Measurements from ENCODE around the gene PTGS1. TPM values are rescaled to one million over a fixed set of nuclear protein-coding genes. Genes with fewer than 3 reads are reported as not detected.

PTGS1 gene
- total and polyA plus RNA-seq, 4 donors = 0.84 to 5.3 (median 1.1) TPM

DNA sequence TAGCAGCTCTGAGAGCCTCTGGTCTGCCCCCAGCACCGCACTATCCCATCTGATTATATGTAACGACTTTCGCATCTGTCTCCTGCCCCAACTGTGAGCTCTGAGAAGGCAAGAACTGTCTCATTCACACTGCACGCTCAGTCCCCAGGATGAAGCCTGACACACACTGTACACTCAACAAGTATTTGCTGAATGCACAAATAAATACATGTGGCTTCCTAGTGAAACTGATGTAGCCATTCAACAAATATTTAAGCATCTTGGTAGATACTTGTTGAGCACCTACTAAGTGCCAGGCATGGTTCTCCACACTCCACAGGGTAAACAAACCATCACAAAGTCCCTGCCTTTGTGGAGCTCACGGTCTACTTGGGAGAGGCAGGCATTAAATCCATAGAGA, 34.6 kb upstream of the PTGS1 start:
- H3K4me1 ChIP-seq (ENCODE audit: control insufficient read depth in 4 of 4, insufficient read depth in 4 of 4, low read length in 3 of 4) = no peaks in the 10 kb centered on the region
- no peak overlapping the region for H3K27ac ChIP-seq (ENCODE audit: low read depth in 1 of 2, low read length in 2 of 2)
- DNase-seq (ENCODE audit: low spot score) = no peak
- H3K36me3 ChIP-seq (ENCODE audit: control insufficient read depth in 4 of 4, insufficient read depth in 3 of 4, low read depth in 1 of 4, low read length in 3 of 4) = no peaks in the 10 kb centered on the region
- TF ChIP-seq NR2F2 (IDR thresholded peaks at IDR 0.05) (no peak), EGR1 (IDR thresholded peaks at IDR 0.05; ENCODE audit: low read depth in 2 of 2) (no peak), HNF4A (conservative IDR thresholded peaks at IDR 0.05) (no peak), RXRA (IDR thresholded peaks at IDR 0.05) (no peak), SP1 (IDR thresholded peaks at IDR 0.05) (no peak), GABPA (IDR thresholded peaks at IDR 0.05 in 1 of 2, conservative IDR thresholded peaks at IDR 0.05 in 1 of 2) (no peak), ATF3 (IDR thresholded peaks at IDR 0.05) (no peak), FOXA2 (IDR thresholded peaks at IDR 0.05) (no peak), ZBTB33 (IDR thresholded peaks at IDR 0.05) (no peak), TAF1 (conservative IDR thresholded peaks at IDR 0.05) (no peak), MAX (IDR thresholded peaks at IDR 0.05) (no peak), FOXA1 (IDR thresholded peaks at IDR 0.05) (no peak)
- TF ChIP-seq, protein P1, sequence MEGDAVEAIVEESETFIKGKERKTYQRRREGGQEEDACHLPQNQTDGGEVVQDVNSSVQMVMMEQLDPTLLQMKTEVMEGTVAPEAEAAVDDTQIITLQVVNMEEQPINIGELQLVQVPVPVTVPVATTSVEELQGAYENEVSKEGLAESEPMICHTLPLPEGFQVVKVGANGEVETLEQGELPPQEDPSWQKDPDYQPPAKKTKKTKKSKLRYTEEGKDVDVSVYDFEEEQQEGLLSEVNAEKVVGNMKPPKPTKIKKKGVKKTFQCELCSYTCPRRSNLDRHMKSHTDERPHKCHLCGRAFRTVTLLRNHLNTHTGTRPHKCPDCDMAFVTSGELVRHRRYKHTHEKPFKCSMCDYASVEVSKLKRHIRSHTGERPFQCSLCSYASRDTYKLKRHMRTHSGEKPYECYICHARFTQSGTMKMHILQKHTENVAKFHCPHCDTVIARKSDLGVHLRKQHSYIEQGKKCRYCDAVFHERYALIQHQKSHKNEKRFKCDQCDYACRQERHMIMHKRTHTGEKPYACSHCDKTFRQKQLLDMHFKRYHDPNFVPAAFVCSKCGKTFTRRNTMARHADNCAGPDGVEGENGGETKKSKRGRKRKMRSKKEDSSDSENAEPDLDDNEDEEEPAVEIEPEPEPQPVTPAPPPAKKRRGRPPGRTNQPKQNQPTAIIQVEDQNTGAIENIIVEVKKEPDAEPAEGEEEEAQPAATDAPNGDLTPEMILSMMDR (IDR thresholded peaks at IDR 0.05; ENCODE audit: low read depth, low read length, missing input control) = no peak
- H3K9ac ChIP-seq (ENCODE audit: low read depth in 1 of 2, low read length in 2 of 2) = no peak overlapping the region
- no peak overlapping the region for H3K4me3 ChIP-seq (ENCODE audit: low read depth in 1 of 3, low read length in 3 of 3)
- no peaks in the 10 kb centered on the region for H3K9me3 ChIP-seq (ENCODE audit: control insufficient read depth in 4 of 4, low read length in 3 of 4)
- H3K27me3 ChIP-seq (ENCODE audit: control insufficient read depth in 4 of 4, insufficient read depth in 4 of 4, low read length in 3 of 4) = no peaks in the 10 kb centered on the region
- 87% methylated on average over 5 of the region's 5 CpGs for WGBS

GRCh38 chr9:122336866-122337555, 33.8 kb upstream of the PTGS1 start:
- no peaks in the 10 kb centered on the region for H3K36me3 ChIP-seq (ENCODE audit: control insufficient read depth in 4 of 4, insufficient read depth in 3 of 4, low read depth in 1 of 4, low read length in 3 of 4)
- TF ChIP-seq RXRA (IDR thresholded peaks at IDR 0.05) (no peak), YY1 (IDR thresholded peaks at IDR 0.05) (no peak), FOXA2 (IDR thresholded peaks at IDR 0.05) (no peak), REST (IDR thresholded peaks at IDR 0.05) (no peak), SP1 (IDR thresholded peaks at IDR 0.05) (no peak), MAX (IDR thresholded peaks at IDR 0.05) (no peak), HNF4A (conservative IDR thresholded peaks at IDR 0.05) (no peak), HNF4G (IDR thresholded peaks at IDR 0.05) (no peak), ZBTB33 (IDR thresholded peaks at IDR 0.05) (no peak), NR2F2 (IDR thresholded peaks at IDR 0.05) (no peak), GABPA (IDR thresholded peaks at IDR 0.05 in 1 of 2, conservative IDR thresholded peaks at IDR 0.05 in 1 of 2) (no peak), TAF1 (conservative IDR thresholded peaks at IDR 0.05) (no peak), JUND (IDR thresholded peaks at IDR 0.05) (no peak), RAD21 (IDR thresholded peaks at IDR 0.05) (no peak), FOXA1 (IDR thresholded peaks at IDR 0.05) (no peak), EGR1 (IDR thresholded peaks at IDR 0.05; ENCODE audit: low read depth in 2 of 2) (no peak)
- TF ChIP-seq, protein P1 (IDR thresholded peaks at IDR 0.05; ENCODE audit: low read depth, low read length, missing input control) = no peak
- H3K4me1 ChIP-seq (ENCODE audit: control insufficient read depth in 4 of 4, insufficient read depth in 4 of 4, low read length in 3 of 4) = no peaks in the 10 kb centered on the region
- no peak overlapping the region for H3K27ac ChIP-seq (ENCODE audit: low read depth in 1 of 2, low read length in 2 of 2)
- DNase-seq (ENCODE audit: low spot score) = no peak
- 52% methylated on average over 26 of the region's 26 CpGs for WGBS
- no peak overlapping the region for H3K4me3 ChIP-seq (ENCODE audit: low read depth in 1 of 3, low read length in 3 of 3)
- H3K9me3 ChIP-seq (ENCODE audit: control insufficient read depth in 4 of 4, low read length in 3 of 4) = no peaks in the 10 kb centered on the region
- H3K27me3 ChIP-seq (ENCODE audit: control insufficient read depth in 4 of 4, insufficient read depth in 4 of 4, low read length in 3 of 4) = no peaks in the 10 kb centered on the region
- no peak overlapping the region for H3K9ac ChIP-seq (ENCODE audit: low read depth in 1 of 2, low read length in 2 of 2)
